ENCODE data around the gene RECK.

RECK gene

DNA sequence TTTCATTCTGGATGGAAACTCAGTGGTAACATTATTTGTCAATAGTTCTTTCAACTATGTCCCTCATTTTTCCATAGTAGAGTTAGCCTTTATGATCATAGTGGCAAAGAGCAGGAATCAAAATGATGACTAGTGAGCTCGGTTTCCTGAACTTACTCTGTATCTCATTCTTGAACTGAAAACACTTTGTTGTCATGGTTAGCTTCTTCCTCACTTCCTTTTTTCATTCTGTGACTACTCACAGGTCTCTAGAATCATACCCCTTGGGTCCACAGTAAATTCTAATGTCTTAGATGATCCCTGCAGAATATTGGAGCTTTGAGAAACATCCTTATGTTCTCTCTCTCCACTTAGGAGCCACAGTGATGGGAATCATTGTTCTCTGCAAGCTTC lies 29.4 kb upstream of the RECK start:
- TF ChIP-seq, protein P1, sequence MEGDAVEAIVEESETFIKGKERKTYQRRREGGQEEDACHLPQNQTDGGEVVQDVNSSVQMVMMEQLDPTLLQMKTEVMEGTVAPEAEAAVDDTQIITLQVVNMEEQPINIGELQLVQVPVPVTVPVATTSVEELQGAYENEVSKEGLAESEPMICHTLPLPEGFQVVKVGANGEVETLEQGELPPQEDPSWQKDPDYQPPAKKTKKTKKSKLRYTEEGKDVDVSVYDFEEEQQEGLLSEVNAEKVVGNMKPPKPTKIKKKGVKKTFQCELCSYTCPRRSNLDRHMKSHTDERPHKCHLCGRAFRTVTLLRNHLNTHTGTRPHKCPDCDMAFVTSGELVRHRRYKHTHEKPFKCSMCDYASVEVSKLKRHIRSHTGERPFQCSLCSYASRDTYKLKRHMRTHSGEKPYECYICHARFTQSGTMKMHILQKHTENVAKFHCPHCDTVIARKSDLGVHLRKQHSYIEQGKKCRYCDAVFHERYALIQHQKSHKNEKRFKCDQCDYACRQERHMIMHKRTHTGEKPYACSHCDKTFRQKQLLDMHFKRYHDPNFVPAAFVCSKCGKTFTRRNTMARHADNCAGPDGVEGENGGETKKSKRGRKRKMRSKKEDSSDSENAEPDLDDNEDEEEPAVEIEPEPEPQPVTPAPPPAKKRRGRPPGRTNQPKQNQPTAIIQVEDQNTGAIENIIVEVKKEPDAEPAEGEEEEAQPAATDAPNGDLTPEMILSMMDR (conservative IDR thresholded peaks at IDR 0.05; ENCODE audit: low read length): no peak
- no peak for TF ChIP-seq EZH2phosphoT487 (IDR thresholded peaks at IDR 0.05; ENCODE audit: borderline replicate concordance)
- Histone ChIP-seq H3K79me2 (ENCODE audit: insufficient read depth, low read length) (no peaks in the 10 kb centered on the region), H3K9me3 (ENCODE audit: insufficient read depth, low read depth, low read length) (no peaks in the 10 kb centered on the region), H3K4me2 (ENCODE audit: low read depth, low read length, poor library complexity, severe bottlenecking) (no peak overlapping the region), H3K27me3 (ENCODE audit: insufficient read depth, low read length, poor library complexity, severe bottlenecking) (no peaks in the 10 kb centered on the region), H3K9ac (ENCODE audit: low read depth, low read length, poor library complexity, severe bottlenecking) (no peak overlapping the region), H3K9me2 (replicated peaks; ENCODE audit: low read depth, low read length) (no peaks in the 10 kb centered on the region), H2AFZ (ENCODE audit: low read length) (peak overlapping the region; percentile 46; the same call in 1 of the 2 replicates), H3K4me3 (ENCODE audit: low read length, poor library complexity, severe bottlenecking) (no peak overlapping the region), H3F3A (ENCODE audit: low read depth) (no peaks in the 10 kb centered on the region), H3K4me1 (ENCODE audit: insufficient read depth, low read length, poor library complexity, severe bottlenecking) (peaks cover 3% of the 10 kb centered on the region), H4K20me1 (ENCODE audit: insufficient read depth, low read length, poor library complexity, severe bottlenecking) (no peaks in the 10 kb centered on the region), H3K36me3 (ENCODE audit: insufficient read depth, low read length) (no peaks in the 10 kb centered on the region)

DNA sequence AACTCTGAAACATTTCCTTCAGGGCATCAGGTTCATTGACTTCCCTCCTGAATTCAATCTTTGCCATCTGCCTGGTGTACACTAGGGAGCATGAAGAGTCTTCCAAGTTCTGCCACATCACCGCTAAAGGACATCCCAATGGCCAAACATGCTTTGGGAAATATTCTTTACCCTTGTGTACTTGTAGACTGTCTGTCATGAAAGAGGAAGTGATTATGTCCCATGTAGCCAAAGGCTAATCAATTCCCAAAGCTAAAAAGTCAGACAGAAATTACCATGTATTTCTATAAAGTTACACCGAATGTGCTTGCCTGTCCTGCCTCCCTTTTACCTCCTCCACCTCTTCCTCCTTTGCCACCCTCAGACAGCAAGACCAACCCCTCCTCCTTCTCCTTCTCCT lies 28.9 kb upstream of the RECK start:
- no peak overlapping the region for H3K4me2 ChIP-seq (ENCODE audit: low read depth, low read length, poor library complexity, severe bottlenecking)
- no peak overlapping the region for H3K9ac ChIP-seq (ENCODE audit: low read depth, low read length, poor library complexity, severe bottlenecking)
- H3K4me1 ChIP-seq (ENCODE audit: insufficient read depth, low read length, poor library complexity, severe bottlenecking): peaks cover 3% of the 10 kb centered on the region
- peak overlapping the region; percentile 46; the same call in 1 of the 2 replicates for H2AFZ ChIP-seq (ENCODE audit: low read length)
- H3K9me2 ChIP-seq (replicated peaks; ENCODE audit: low read depth, low read length): no peaks in the 10 kb centered on the region
- no peaks in the 10 kb centered on the region for H3K27me3 ChIP-seq (ENCODE audit: insufficient read depth, low read length, poor library complexity, severe bottlenecking)
- H3F3A ChIP-seq (ENCODE audit: low read depth): no peaks in the 10 kb centered on the region
- no peaks in the 10 kb centered on the region for H3K9me3 ChIP-seq (ENCODE audit: insufficient read depth, low read depth, low read length)
- TF ChIP-seq EZH2phosphoT487 (IDR thresholded peaks at IDR 0.05; ENCODE audit: borderline replicate concordance): no peak
- TF ChIP-seq, protein P1 (conservative IDR thresholded peaks at IDR 0.05; ENCODE audit: low read length): no peak
- H3K36me3 ChIP-seq (ENCODE audit: insufficient read depth, low read length): no peaks in the 10 kb centered on the region
- H3K4me3 ChIP-seq (ENCODE audit: low read length, poor library complexity, severe bottlenecking): no peak overlapping the region
- H4K20me1 ChIP-seq (ENCODE audit: insufficient read depth, low read length, poor library complexity, severe bottlenecking): no peaks in the 10 kb centered on the region
- no peaks in the 10 kb centered on the region for H3K79me2 ChIP-seq (ENCODE audit: insufficient read depth, low read length)

DNA sequence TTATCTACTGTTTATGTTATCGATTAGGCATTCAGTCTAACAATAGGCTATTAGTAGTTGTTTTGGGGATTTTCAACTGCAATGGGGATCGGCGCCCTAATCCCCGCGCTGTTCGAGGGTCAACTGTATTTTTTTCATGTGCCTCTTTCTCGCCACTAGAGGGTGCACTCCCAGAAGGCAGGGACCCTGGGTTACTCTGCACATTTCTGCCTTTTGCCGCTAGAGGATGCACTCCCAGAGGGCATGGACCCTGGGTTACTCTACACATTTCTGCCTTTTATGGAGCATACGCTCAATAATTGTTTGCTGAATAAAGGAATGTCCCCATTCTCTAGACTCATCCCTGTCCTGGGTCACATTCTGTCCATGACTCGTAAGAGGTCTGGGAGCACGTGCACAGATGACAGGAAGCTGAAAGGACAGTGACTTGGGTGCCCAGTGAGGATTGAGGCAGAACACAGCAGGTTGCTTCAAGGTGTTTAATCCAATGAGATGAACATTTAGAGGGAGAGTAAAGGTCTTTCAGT lies 27.9 kb upstream of the RECK start:
- TF ChIP-seq EZH2phosphoT487 (IDR thresholded peaks at IDR 0.05; ENCODE audit: borderline replicate concordance): no peak
- TF ChIP-seq, protein P1 (conservative IDR thresholded peaks at IDR 0.05; ENCODE audit: low read length): peak; percentile 100

More for the DNA sequence above, 27.9 kb upstream of the RECK start:
- Histone ChIP-seq H3K36me3 (ENCODE audit: insufficient read depth, low read length) (no peaks in the 10 kb centered on the region), H4K20me1 (ENCODE audit: insufficient read depth, low read length, poor library complexity, severe bottlenecking) (no peaks in the 10 kb centered on the region), H3F3A (ENCODE audit: low read depth) (no peaks in the 10 kb centered on the region), H3K4me3 (ENCODE audit: low read length, poor library complexity, severe bottlenecking) (no peak overlapping the region), H3K4me2 (ENCODE audit: low read depth, low read length, poor library complexity, severe bottlenecking) (no peak overlapping the region), H2AFZ (ENCODE audit: low read length) (peak overlapping the region; percentile 62; the same call in 1 of the 2 replicates), H3K9ac (ENCODE audit: low read depth, low read length, poor library complexity, severe bottlenecking) (no peak overlapping the region), H3K4me1 (ENCODE audit: insufficient read depth, low read length, poor library complexity, severe bottlenecking) (peaks cover 3% of the 10 kb centered on the region), H3K9me2 (replicated peaks; ENCODE audit: low read depth, low read length) (no peaks in the 10 kb centered on the region), H3K27me3 (ENCODE audit: insufficient read depth, low read length, poor library complexity, severe bottlenecking) (no peaks in the 10 kb centered on the region), H3K9me3 (ENCODE audit: insufficient read depth, low read depth, low read length) (no peaks in the 10 kb centered on the region), H3K79me2 (ENCODE audit: insufficient read depth, low read length) (no peaks in the 10 kb centered on the region)
